T-cell (primary cell): ENCODE results near the gene CMTM6. TPM values are rescaled to one million over a fixed set of nuclear protein-coding genes. Genes with fewer than 3 reads are reported as not detected.
"Not testable (repeated sequence)": the region's sequence is repeated elsewhere in the genome, so short reads cannot be mapped to it uniquely, and the experiment has no call there.

Source experiments
- ATAC-seq, 4 experiments: fragments of 200-7000 bp in 3 of 4; fragments of 150-1000 bp in 1 of 4; cut with Tn5 transposase; replicated peaks in 1 of 4; 1 replicate in 3 of 4; 2 replicates in 1 of 4; pipeline ENCODE4 v1.10.0; 2021; ENCODE audit warnings: moderate library complexity in 3 of 4, mild to moderate bottlenecking in 2 of 4, moderate number of reproducible peaks in 1 of 4
- CTCF ChIA-PET, 2 donors: fragments of 300-600 bp; sonication (Branson Sonifier 250); formaldehyde crosslinking; loops; one replicate each; lab custom pipeline; 2022; ENCODE audit warnings: antibody characterized with exemption in 2 of 2; lab: Charles Lee
- POLR2A ChIA-PET, 2 donors: fragments of 300-600 bp; sonication (Branson Sonifier 250); formaldehyde crosslinking; loops; one replicate each; lab custom pipeline; 2022; ENCODE audit warnings: antibody characterized with exemption in 2 of 2; lab: Charles Lee
- DNase-seq, 35 experiments: peaks; one replicate each; pipeline versions ENCODE4 v3.0.0 to v3.0.0-alpha.2; 2013 to 2023
- H3K27ac ChIP-seq: one replicate; pipeline ENCODE4 v1.5.1; 2013; ENCODE audit warnings: low read length
- H3K27me3 ChIP-seq, 2 experiments: replicated peaks in 1 of 2; 1 replicate in 1 of 2; 2 replicates in 1 of 2; pipeline versions ENCODE4 v1.6.1 to v1.7.0; 2013; ENCODE audit warnings: low read length in 1 of 2, mixed read lengths in 1 of 2; ENCODE audit not compliant: control insufficient read depth in 2 of 2, insufficient read depth in 2 of 2; ENCODE audit errors: extremely low read depth in 1 of 2
- H3K36me3 ChIP-seq, 2 donors: 1 replicate in 1 of 2; 2 replicates in 1 of 2; pipeline versions ENCODE4 v1.6.1 to v1.7.0; 2013; ENCODE audit warnings: low read length in 1 of 2; ENCODE audit not compliant: control insufficient read depth in 2 of 2, insufficient read depth in 1 of 2; ENCODE audit errors: extremely low read depth in 1 of 2
- H3K4me1 ChIP-seq, 2 experiments: 1 replicate in 1 of 2; 2 replicates in 1 of 2; pipeline versions ENCODE4 v1.6.1 to v1.7.0; 2013; ENCODE audit warnings: low read length in 2 of 2, mixed read lengths in 1 of 2; ENCODE audit not compliant: insufficient read depth in 2 of 2, control insufficient read depth in 1 of 2; ENCODE audit errors: extremely low read depth in 1 of 2
- H3K4me3 ChIP-seq, 2 donors: 1 replicate in 1 of 2; 2 replicates in 1 of 2; pipeline versions ENCODE4 v1.5.1 to v1.7.0; 2013; ENCODE audit warnings: mild to moderate bottlenecking in 2 of 2, low read length in 1 of 2, moderate library complexity in 1 of 2; ENCODE audit not compliant: control insufficient read depth in 1 of 2; ENCODE audit errors: extremely low read depth in 1 of 2
- H3K9me3 ChIP-seq: 2 replicates; pipeline ENCODE4 v1.7.0; 2013
- H3K27ac Mint-ChIP-seq, 2 donors: one replicate each; pipeline ENCODE4 v1.8.0; 2020 to 2021; ENCODE audit warnings: mild to moderate bottlenecking in 2 of 2, mixed read lengths in 2 of 2
- H3K27me3 Mint-ChIP-seq, 2 donors: one replicate each; pipeline ENCODE4 v1.8.0; 2021 to 2022; ENCODE audit warnings: mixed read lengths in 2 of 2
- H3K36me3 Mint-ChIP-seq: one replicate; pipeline ENCODE4 v1.8.0; 2021; ENCODE audit warnings: mixed read lengths
- H3K4me1 Mint-ChIP-seq, 3 donors: one replicate each; pipeline ENCODE4 v1.8.0; 2020 to 2022; ENCODE audit warnings: mixed read lengths in 3 of 3, mild to moderate bottlenecking in 1 of 3
- H3K4me3 Mint-ChIP-seq, 3 donors: one replicate each; pipeline ENCODE4 v1.8.0; 2020 to 2022; ENCODE audit warnings: mild to moderate bottlenecking in 3 of 3, mixed read lengths in 3 of 3, moderate library complexity in 3 of 3
- H3K9me3 Mint-ChIP-seq, 3 donors: one replicate each; pipeline ENCODE4 v1.8.0; 2020 to 2022; ENCODE audit warnings: mixed read lengths in 3 of 3
- WGBS: methylation state at CpG from one replicate; pipeline ENCODE4 v1.1.5; 2013; ENCODE audit warnings: missing lambda C conversion rate; ENCODE audit not compliant: insufficient coverage; 5-methylcytosine and 5-hydroxymethylcytosine counted together
- total RNA-seq, 35 experiments: library from RNA in 6 of 35; stranded (reverse) in 6 of 35; fragments of 120-200 nt in 1 of 35; gene quantifications; one replicate each; pipeline versions ENCODE4 v1.2.1 to v1.2.4 and lab custom pipeline; 2013 to 2026

CMTM6 gene
- total RNA-seq, 5 donors from 2014 or later (not counting 1 experiment from before 2014, with no cell fraction given): 34.8 to 47.6 (median 40.4) TPM

- CTCF ChIA-PET: interaction anchor here (0.6 to 3.4 kb wide), 15 partner anchors 12 to 294 kb away, joined by 3 to 36 read pairs (median 4); no protein-coding TSS in a partner anchor
- Mint-ChIP-seq H3K4me1 (peaks cover 53 to 71% (median 58%) of the 10 kb centered on the region in 3 donors), H3K27ac (peak overlapping the region; percentile 84 to 86), H3K27me3 (no peaks in the 10 kb centered on the region), H3K4me3 (no peak overlapping the region), H3K36me3 (peaks cover 38% of the 10 kb centered on the region), H3K9me3 (no peaks in the 10 kb centered on the region)
- 78% methylated on average over 3 of the region's 5 CpGs for WGBS
- no peak overlapping the region for H3K4me3 ChIP-seq
- H3K4me1 ChIP-seq: peaks cover 2 to 26% of the 10 kb centered on the region in 2 experiments
- peaks cover 0 to 14% of the 10 kb centered on the region in 2 donors for H3K36me3 ChIP-seq
- H3K9me3 ChIP-seq: no peaks in the 10 kb centered on the region
- POLR2A ChIA-PET: interaction anchor here in 1 of 2 donors (0.7 kb wide), 1 partner anchor 41 kb away, joined by 7 read pairs; no protein-coding TSS in a partner anchor
- no peak overlapping the region for H3K27ac ChIP-seq
- DNase-seq (no peak), ATAC-seq (no peak)
- no peaks in the 10 kb centered on the region for H3K27me3 ChIP-seq
Measured at GRCh38 chr3:32470362-32470761, 32.3 kb downstream of the CMTM6 start.

DNA sequence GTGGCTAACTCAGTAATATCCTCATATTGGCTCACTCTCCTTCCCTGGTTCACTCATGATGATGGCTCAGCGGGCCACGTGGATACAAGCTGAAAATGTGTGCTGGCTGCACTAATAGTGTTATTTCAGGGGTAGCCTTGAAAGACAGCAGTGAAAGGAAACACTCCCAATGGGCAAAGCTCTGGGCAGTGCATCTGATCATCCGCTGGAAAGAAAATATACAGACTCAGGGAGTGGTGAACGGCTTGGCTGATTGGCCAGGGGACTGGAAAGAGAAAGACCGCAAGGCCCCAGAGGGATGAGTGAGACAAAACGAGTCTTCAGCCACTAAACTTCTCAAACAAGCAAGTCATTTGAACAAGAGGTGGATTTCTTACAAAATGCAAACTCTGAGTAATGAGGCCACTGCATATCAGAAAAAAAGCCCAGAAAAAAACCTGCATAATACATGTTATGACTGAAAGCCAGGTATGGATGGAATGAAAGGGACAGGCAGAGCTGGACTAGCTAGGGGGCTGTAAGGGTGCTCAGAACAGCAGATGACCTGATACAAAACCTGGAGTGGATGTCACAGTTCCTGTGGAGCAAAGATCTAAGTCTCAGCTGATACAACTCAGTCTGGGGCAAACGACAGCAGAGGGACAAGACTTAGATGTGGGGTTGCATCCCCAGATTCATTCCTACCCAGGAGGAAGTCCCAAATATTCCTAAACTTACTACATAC lies 33.3 kb downstream of the CMTM6 start:
- DNase-seq: no peak
- Mint-ChIP-seq H3K27me3 (no peaks in the 10 kb centered on the region), H3K4me1 (peaks cover 48 to 74% (median 62%) of the 10 kb centered on the region in 3 donors), H3K4me3 (peak overlapping the region in 1 of 3 donors; percentile 0), H3K9me3 (no peaks in the 10 kb centered on the region), H3K36me3 (peaks cover 36% of the 10 kb centered on the region), H3K27ac (peak overlapping the region; percentile 60 to 84)
- Histone ChIP-seq H3K4me1 (peaks cover 2 to 26% of the 10 kb centered on the region in 2 experiments), H3K27me3 (no peaks in the 10 kb centered on the region), H3K27ac (no peak overlapping the region), H3K36me3 (peaks cover 0 to 14% of the 10 kb centered on the region in 2 donors), H3K9me3 (no peaks in the 10 kb centered on the region), H3K4me3 (no peak overlapping the region)
- ChIA-PET CTCF (interaction anchor here (0.6 to 3.4 kb wide), 12 partner anchors 29 to 293 kb away, joined by 3 to 44 read pairs (median 5); no protein-coding TSS in a partner anchor), POLR2A (interaction anchor here in 1 of 2 donors (0.7 kb wide), 1 partner anchor 40 kb away, joined by 7 read pairs; no protein-coding TSS in a partner anchor)
- no peak for ATAC-seq
- WGBS: 90% methylated on average over 3 of the region's 7 CpGs

DNA sequence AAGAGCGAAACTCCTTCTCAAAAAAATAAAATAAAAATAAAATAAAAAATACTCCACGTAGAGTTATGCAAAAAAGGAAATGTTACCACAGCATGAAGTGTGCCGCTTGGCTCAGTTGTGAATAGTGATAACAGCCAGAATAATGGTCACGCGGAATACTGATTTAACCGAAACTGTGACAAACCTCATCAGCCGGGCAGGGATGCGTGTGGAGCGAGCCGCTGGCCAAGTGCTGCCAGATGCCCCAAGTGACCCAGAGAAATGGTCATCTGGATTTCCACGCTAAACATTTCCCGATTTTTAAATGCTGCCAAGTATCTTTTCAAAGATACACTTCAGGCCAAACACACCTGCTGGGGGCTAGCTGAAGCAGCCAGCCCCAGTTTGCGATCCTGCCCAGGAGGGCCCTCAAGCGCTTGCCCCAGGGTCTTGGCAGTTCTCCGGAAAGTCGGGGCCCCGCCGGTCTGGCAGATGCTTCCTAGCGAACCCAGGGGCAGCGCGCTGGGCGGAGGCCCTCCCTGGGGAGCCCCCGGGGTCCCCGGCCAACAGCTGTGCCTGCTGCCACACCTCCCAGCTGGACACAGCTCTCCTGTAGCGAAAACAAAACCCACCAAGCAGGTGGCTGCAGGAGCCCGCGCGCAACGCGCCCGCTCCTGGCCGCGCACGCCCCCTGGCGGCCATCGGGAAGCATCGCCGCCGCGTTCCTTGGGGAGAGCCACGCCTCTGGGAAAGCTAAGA lies 35.1 kb downstream of the CMTM6 start:
- peak overlapping the region; percentile 42 to 62 (median 46) for H3K4me3 Mint-ChIP-seq
- peaks cover 22% of the 10 kb centered on the region for H3K36me3 Mint-ChIP-seq
- peaks cover 47 to 68% (median 60%) of the 10 kb centered on the region in 3 donors for H3K4me1 Mint-ChIP-seq
- H3K27me3 ChIP-seq: no peaks in the 10 kb centered on the region
- H3K27ac Mint-ChIP-seq: peak overlapping the region; percentile 69 to 85
- no peaks in the 10 kb centered on the region for H3K9me3 ChIP-seq
- peak overlapping the region; percentile 50 to 67 for H3K4me3 ChIP-seq
- peak; percentile 86 to 90 (median 88) for ATAC-seq
- WGBS: 28% methylated on average over 39 of the region's 41 CpGs
- no peaks in the 10 kb centered on the region for H3K27me3 Mint-ChIP-seq
- ChIA-PET CTCF (interaction anchor here (0.6 to 3.4 kb wide), 33 partner anchors 9 to 181 kb away, joined by 3 to 44 read pairs (median 4); partner anchors contain the start of gene CMTM7 (in 1 of the 2)), POLR2A (interaction anchor here (0.6 to 0.8 kb wide), 4 partner anchors 19 to 35 kb away, joined by 3 to 4 read pairs (median 3); no protein-coding TSS in a partner anchor)
- peaks cover 0 to 10% of the 10 kb centered on the region in 2 donors for H3K36me3 ChIP-seq
- peaks cover 11 to 34% of the 10 kb centered on the region in 2 experiments for H3K4me1 ChIP-seq
- H3K27ac ChIP-seq: peak overlapping the region; percentile 47
- DNase-seq: peak; percentile 28 to 89 (median 68)
- H3K9me3 Mint-ChIP-seq: no peaks in the 10 kb centered on the region

DNA sequence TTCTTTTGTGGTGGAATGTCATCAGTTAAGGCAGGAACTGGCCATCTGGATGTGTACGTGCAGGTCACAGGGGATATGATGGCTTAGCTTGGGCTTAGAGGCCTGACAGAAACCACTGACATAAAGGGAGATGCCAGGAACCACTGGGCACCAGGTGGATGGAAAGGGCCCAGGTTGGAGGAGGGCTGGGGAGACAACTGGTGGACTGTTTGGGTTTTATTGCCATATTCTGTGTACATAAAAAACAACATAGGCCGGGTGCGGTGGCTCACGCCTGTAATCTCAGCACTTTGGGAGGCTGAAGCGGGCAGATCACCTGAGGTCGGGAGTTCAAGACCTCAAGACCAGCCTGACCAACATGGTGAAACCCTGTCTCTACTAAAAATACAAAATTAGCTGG lies 35.8 kb downstream of the CMTM6 start:
- H3K9me3 Mint-ChIP-seq, H3K27me3 Mint-ChIP-seq, H3K9me3 ChIP-seq, ATAC-seq, H3K4me3 ChIP-seq, H3K27me3 ChIP-seq, POLR2A ChIA-PET, H3K27ac ChIP-seq, DNase-seq: not testable (repeated sequence)
- Mint-ChIP-seq H3K4me3 (peak overlapping the region in 2 of 3 donors; percentile 14 to 35), H3K4me1 (peaks cover 47 to 64% (median 59%) of the 10 kb centered on the region in 3 donors), H3K27ac (peak overlapping the region in 1 of 2 donors; percentile 63), H3K36me3 (peaks cover 20% of the 10 kb centered on the region)
- Histone ChIP-seq H3K36me3 (peaks cover 0 to 10% of the 10 kb centered on the region in 2 donors), H3K4me1 (peaks cover 15 to 37% of the 10 kb centered on the region in 2 experiments)
- CTCF ChIA-PET: interaction anchor here (0.9 to 3.4 kb wide), 8 partner anchors 9 to 92 kb away, joined by 3 to 44 read pairs (median 8); no protein-coding TSS in a partner anchor
- WGBS: 98% methylated on average over 6 of the region's 6 CpGs

DNA sequence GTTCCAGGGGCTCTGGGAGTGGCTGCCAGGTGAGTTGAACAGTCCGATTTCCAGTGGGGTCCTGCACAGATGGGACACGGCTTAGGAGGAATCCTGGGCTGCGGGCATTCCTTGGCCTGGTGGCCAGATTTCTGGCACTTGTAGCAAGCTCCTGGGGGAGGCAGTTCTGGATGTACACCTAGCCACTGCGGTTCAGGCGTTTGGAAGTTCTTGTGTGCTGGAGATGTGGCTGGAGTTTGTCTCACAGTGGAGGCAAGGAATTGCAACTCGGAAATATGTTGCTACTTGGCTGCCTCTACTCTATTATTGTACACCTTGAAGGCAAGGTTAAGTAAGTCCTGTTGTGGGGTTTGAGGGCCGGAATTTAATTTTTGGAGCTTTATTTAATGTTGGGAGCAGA lies 37.9 kb downstream of the CMTM6 start:
- DNase-seq, H3K4me3 Mint-ChIP-seq, H3K4me3 ChIP-seq, H3K27ac ChIP-seq, POLR2A ChIA-PET, H3K27me3 Mint-ChIP-seq, H3K36me3 ChIP-seq, ATAC-seq, H3K9me3 Mint-ChIP-seq, H3K9me3 ChIP-seq, CTCF ChIA-PET, H3K27me3 ChIP-seq: not testable (repeated sequence)
- Mint-ChIP-seq H3K36me3 (peaks cover 13% of the 10 kb centered on the region), H3K4me1 (peaks cover 34 to 43% (median 41%) of the 10 kb centered on the region in 3 donors), H3K27ac (peak overlapping the region in 1 of 2 donors; percentile 45)
- WGBS: 93% methylated on average over 3 of the region's 7 CpGs
- peaks cover 30 to 48% of the 10 kb centered on the region in 2 experiments for H3K4me1 ChIP-seq

DNA sequence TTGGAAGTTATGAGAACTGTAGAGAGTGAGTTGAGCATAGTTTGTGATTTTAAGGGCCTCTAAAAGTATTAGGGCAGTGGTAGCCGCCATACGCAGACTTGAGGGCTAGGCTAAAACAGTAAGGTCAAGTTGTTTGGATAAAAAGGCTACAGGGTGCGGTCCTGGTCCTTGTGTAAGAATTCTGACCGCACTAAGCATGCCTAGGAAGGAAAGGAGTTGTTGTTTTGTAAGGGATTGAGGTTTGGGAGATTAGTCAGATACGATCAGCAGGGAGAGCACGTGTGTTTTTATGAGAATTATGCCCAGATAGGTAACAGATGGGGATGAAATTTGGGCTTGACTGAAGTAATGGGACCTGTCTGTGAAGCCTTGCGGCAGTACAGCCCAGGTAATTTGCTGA lies 39.2 kb downstream of the CMTM6 start:
- H3K27ac Mint-ChIP-seq, H3K4me3 Mint-ChIP-seq, H3K36me3 ChIP-seq, H3K27me3 Mint-ChIP-seq, H3K9me3 ChIP-seq, H3K4me3 ChIP-seq, ATAC-seq, DNase-seq, H3K9me3 Mint-ChIP-seq, POLR2A ChIA-PET, CTCF ChIA-PET, H3K27me3 ChIP-seq: not testable (repeated sequence)
- Mint-ChIP-seq H3K36me3 (peaks cover 13% of the 10 kb centered on the region), H3K4me1 (peaks cover 23 to 33% (median 31%) of the 10 kb centered on the region in 3 donors)
- Histone ChIP-seq H3K4me1 (peaks cover 39 to 61% of the 10 kb centered on the region in 2 experiments), H3K27ac (peak overlapping the region; percentile 94)
- 85% methylated on average over 7 of the region's 7 CpGs for WGBS
